HL-60 (cell line): ENCODE results near the gene TP73.

ENCODE experiments used
- POLR2AphosphoS5 ChIP-seq: IDR thresholded peaks from 2 replicates; pipeline ENCODE4 v1.6.1; 2012; ENCODE audit warnings: low read depth
- TF ChIP-seq, protein P1 (sequence below): IDR thresholded peaks from one replicate; pipeline ENCODE4 v1.5.1; 2011; ENCODE audit warnings: low read length, control low read depth, inconsistent platforms; ENCODE audit not compliant: insufficient read depth
- TF ChIP-seq, protein P2 (sequence below): IDR thresholded peaks from 2 replicates; pipeline ENCODE4 v1.6.1; 2012; ENCODE audit warnings: low read depth; ENCODE audit not compliant: insufficient replicate concordance

- TF ChIP-seq, protein P1, sequence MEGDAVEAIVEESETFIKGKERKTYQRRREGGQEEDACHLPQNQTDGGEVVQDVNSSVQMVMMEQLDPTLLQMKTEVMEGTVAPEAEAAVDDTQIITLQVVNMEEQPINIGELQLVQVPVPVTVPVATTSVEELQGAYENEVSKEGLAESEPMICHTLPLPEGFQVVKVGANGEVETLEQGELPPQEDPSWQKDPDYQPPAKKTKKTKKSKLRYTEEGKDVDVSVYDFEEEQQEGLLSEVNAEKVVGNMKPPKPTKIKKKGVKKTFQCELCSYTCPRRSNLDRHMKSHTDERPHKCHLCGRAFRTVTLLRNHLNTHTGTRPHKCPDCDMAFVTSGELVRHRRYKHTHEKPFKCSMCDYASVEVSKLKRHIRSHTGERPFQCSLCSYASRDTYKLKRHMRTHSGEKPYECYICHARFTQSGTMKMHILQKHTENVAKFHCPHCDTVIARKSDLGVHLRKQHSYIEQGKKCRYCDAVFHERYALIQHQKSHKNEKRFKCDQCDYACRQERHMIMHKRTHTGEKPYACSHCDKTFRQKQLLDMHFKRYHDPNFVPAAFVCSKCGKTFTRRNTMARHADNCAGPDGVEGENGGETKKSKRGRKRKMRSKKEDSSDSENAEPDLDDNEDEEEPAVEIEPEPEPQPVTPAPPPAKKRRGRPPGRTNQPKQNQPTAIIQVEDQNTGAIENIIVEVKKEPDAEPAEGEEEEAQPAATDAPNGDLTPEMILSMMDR, result no peak
- no peak for TF ChIP-seq POLR2AphosphoS5
- TF ChIP-seq, protein P2, sequence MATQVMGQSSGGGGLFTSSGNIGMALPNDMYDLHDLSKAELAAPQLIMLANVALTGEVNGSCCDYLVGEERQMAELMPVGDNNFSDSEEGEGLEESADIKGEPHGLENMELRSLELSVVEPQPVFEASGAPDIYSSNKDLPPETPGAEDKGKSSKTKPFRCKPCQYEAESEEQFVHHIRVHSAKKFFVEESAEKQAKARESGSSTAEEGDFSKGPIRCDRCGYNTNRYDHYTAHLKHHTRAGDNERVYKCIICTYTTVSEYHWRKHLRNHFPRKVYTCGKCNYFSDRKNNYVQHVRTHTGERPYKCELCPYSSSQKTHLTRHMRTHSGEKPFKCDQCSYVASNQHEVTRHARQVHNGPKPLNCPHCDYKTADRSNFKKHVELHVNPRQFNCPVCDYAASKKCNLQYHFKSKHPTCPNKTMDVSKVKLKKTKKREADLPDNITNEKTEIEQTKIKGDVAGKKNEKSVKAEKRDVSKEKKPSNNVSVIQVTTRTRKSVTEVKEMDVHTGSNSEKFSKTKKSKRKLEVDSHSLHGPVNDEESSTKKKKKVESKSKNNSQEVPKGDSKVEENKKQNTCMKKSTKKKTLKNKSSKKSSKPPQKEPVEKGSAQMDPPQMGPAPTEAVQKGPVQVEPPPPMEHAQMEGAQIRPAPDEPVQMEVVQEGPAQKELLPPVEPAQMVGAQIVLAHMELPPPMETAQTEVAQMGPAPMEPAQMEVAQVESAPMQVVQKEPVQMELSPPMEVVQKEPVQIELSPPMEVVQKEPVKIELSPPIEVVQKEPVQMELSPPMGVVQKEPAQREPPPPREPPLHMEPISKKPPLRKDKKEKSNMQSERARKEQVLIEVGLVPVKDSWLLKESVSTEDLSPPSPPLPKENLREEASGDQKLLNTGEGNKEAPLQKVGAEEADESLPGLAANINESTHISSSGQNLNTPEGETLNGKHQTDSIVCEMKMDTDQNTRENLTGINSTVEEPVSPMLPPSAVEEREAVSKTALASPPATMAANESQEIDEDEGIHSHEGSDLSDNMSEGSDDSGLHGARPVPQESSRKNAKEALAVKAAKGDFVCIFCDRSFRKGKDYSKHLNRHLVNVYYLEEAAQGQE, result no peak
Observed at GRCh38 chr1:3777078-3777547, 124.8 kb downstream of the TP73 start.
